ENCODE results near the gene IFI35. TPM values are rescaled to one million over a fixed set of nuclear protein-coding genes. Genes with fewer than 3 reads are reported as not detected.
"Not testable (repeated sequence)": the region's sequence is repeated elsewhere in the genome, so short reads cannot be mapped to it uniquely, and the experiment has no call there.

The IFI35 gene
- total RNA-seq, result 31.5 and 34.5 TPM in 2 replicates

DNA sequence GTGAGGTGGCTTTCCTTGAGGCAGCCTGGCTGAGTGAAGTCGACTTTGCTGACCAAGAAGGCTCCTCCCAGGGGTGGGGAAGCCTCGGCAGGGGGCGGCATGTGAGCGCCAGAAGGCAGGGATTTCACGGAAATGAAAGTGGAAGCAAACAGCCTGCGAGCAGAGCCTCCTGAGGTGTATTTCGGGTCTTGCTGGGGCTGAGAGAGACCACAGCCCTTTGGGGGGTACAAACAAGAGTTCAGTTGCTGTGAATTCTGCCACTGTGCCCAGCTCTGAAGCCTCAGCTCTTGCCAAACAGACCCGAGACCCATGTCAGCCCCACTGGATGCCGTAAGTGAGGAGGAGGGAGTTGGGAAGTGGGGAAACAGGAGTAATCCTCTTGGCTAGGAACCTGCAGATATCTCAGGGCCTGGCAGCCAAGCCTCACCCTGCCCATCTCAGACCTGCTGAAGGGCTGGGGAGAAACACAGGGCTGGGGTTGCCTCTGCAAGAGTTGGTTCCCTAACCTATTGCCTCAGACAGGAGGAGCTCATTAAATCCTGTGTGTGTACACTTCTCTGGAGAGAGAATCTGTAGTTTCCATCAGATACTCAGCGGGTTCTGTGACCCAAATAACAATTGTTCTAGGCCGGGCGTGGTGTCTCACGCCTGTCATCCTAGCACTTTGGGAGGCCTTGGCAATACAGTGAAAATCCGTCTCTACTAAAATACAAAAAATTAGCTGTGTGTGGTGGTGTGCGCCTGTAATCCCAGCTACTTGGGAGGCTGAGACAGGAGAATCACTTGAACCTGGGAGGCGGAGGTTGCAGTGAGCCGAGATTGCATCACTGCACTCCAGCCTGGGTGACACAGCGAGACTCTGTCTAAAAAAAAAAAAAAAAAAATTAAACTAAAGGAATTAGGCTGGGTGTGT lies at the start of gene IFI35:
IFI35 (plus strand) TSS at position 146 of the 913 bp plus-strand sequence; CDS start at position 310, 164 bp downstream.
- peak within 1 kb of the TSS; percentile 82 for H3K4me3 ChIP-seq (ENCODE audit: low read depth, low read length)
- peak; percentile 92 for DNase-seq (ENCODE audit: low read depth)
- peak; percentile 33 for TF ChIP-seq CTCF (IDR thresholded peaks at IDR 0.05; ENCODE audit: insufficient read depth, low read depth, low read length)

GRCh38 chr17:42964161-42964932 lies 42.2 kb upstream of the IFI35 start, which contains the start of gene AARSD1:
TSS of gene AARSD1 (minus strand) at chr17:42964454. CDS start at chr17:42964440, 14 bp downstream.
- no peak for TF ChIP-seq CTCF (IDR thresholded peaks at IDR 0.05; ENCODE audit: insufficient read depth, low read depth, low read length)
- H3K4me3 ChIP-seq (ENCODE audit: low read depth, low read length), result peak within 1 kb of the TSS; percentile 87
- peak; percentile 97 for DNase-seq (ENCODE audit: low read depth)

DNA sequence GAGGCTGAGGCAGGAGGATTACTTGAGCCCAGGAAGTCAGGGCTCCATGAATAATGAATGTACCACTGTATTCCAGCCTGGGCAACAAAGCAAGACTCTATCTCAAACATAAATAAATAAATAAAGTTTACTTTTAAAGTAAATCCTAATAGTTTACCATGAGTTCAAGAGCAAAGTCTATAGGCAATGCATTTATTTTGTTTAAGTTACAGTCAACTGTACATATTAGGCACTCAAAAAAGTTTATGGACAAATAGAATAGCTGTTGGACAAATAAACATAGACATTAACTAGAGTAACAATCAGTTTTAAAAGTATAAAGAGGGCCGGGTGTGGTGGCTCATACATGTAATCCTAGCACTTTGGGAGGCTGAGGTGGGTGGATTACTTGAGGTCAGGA lies 38.7 kb upstream of the IFI35 start:
- no peak for DNase-seq (ENCODE audit: low read depth)
- H3K4me3 ChIP-seq (ENCODE audit: low read depth, low read length), result no peak overlapping the region
- TF ChIP-seq CTCF (IDR thresholded peaks at IDR 0.05; ENCODE audit: insufficient read depth, low read depth, low read length), result no peak

- DNase-seq (ENCODE audit: low read depth), result peak; percentile 66
These were observed 37.5 kb upstream of the IFI35 start for GRCh38 chr17:42969001-42969581.

DNA sequence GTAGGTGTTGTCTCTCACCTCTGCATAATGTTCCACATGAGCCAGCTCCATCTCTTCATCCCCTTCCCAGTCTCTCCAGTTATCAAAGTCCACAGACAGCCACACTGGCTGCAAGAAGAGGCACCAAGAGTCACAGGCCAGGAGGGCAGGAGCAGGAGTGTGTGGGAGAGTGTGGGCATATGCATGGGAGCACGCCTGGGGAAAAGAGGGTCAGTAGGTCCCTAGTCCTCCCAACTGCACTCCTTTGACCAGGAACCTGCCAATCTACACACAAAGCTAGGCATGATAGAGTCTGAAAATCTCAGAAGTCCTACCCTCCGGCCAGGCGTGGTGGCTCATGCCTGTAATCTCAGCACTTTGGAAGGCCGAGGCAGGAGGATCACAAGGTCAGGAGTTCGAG lies 35.0 kb upstream of the IFI35 start:
- no peak overlapping the region for H3K4me3 ChIP-seq (ENCODE audit: low read depth, low read length)
- no peak for DNase-seq (ENCODE audit: low read depth)
- TF ChIP-seq CTCF (IDR thresholded peaks at IDR 0.05; ENCODE audit: insufficient read depth, low read depth, low read length), result no peak

More at GRCh38 chr17:42969001-42969581, 37.5 kb upstream of the IFI35 start:
- H3K4me3 ChIP-seq (ENCODE audit: low read depth, low read length), result no peak overlapping the region
- no peak for TF ChIP-seq CTCF (IDR thresholded peaks at IDR 0.05; ENCODE audit: insufficient read depth, low read depth, low read length)

- not testable (repeated sequence) for DNase-seq (ENCODE audit: low read depth); H3K4me3 ChIP-seq (ENCODE audit: low read depth, low read length)
These were observed 33.3 kb upstream of the IFI35 start for GRCh38 chr17:42973323-42973722.
